Activated naive CD8-positive, alpha-beta T cell treated with anti-CD3 and anti-CD28 coated beads, Interleukin-2, amount 10 ng/mL, durations not matched to agents 7 days and 5 days (primary cell): ENCODE results near the gene CCDC9B. TPM values are rescaled to one million over a fixed set of nuclear protein-coding genes. Genes with fewer than 3 reads are reported as not detected.

Source experiments
- ATAC-seq: fragments of 150-1000 bp; cut with Tn5 transposase; one replicate; pipeline ENCODE4 v1.10.0; 2021; ENCODE audit warnings: low read depth, moderate library complexity
- POLR2A ChIA-PET: fragments of 350-600 bp; sonication (Branson Sonifier 250); formaldehyde crosslinking; loops from one replicate; lab custom pipeline; 2021; ENCODE audit warnings: antibody characterized with exemption; lab: Charles Lee
- DNase-seq: peaks from one replicate; pipeline ENCODE4 v3.0.0; 2021
- H3K27ac Mint-ChIP-seq: one replicate; pipeline ENCODE4 v1.8.0; 2022; ENCODE audit warnings: mild to moderate bottlenecking, mixed read lengths
- H3K27me3 Mint-ChIP-seq: one replicate; pipeline ENCODE4 v1.8.0; 2022; ENCODE audit warnings: mild to moderate bottlenecking, moderate library complexity, mixed read lengths
- H3K36me3 Mint-ChIP-seq: one replicate; pipeline ENCODE4 v1.8.0; 2021; ENCODE audit warnings: mild to moderate bottlenecking, mixed read lengths
- H3K4me1 Mint-ChIP-seq: one replicate; pipeline ENCODE4 v1.8.0; 2021; ENCODE audit warnings: mixed read lengths
- H3K4me3 Mint-ChIP-seq: one replicate; pipeline ENCODE4 v1.8.0; 2022; ENCODE audit warnings: mild to moderate bottlenecking, moderate library complexity, mixed read lengths
- H3K9me3 Mint-ChIP-seq: one replicate; pipeline ENCODE4 v1.8.0; 2021; ENCODE audit warnings: mixed read lengths
- total RNA-seq, 2 experiments: library from RNA; stranded (reverse); gene quantifications; one replicate each; pipeline ENCODE4 v1.2.3, GENCODE V29; 2021

Gene CCDC9B
- total RNA-seq, 2 experiments from 2014 or later = 2.3 to 2.6 TPM

DNA sequence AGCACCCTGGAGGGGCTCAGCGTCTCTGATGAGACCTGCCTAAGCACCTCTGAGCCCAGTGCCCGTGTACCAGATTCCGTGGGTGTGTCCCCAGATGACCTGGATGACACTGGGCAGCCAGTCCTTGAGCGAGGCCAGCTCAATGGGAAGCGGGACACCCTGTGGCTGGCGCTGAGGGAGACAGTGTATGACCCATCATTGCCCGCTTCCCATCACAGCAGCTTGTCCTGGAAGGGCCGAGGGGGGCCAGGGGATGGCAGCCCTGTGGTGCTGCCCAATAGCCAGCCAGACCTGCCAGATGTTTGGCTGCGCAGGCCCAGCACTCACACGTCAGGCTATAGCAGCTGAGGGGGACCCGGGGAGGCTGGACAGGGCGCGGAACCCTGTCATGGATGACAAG lies 29.2 kb upstream of the CCDC9B start:
- POLR2A ChIA-PET = interaction anchor here (2.3 to 4.0 kb wide), 2 partner anchors 36 to 52 kb away, joined by 11 to 22 read pairs; partner anchors contain the start of gene IVD
- Mint-ChIP-seq H3K27me3 (peaks cover 15% of the 10 kb centered on the region), H3K4me1 (peaks cover 14% of the 10 kb centered on the region), H3K4me3 (no peak overlapping the region), H3K36me3 (no peaks in the 10 kb centered on the region), H3K9me3 (no peaks in the 10 kb centered on the region), H3K27ac (no peak overlapping the region)
- ATAC-seq = no peak
- DNase-seq = no peak

DNA sequence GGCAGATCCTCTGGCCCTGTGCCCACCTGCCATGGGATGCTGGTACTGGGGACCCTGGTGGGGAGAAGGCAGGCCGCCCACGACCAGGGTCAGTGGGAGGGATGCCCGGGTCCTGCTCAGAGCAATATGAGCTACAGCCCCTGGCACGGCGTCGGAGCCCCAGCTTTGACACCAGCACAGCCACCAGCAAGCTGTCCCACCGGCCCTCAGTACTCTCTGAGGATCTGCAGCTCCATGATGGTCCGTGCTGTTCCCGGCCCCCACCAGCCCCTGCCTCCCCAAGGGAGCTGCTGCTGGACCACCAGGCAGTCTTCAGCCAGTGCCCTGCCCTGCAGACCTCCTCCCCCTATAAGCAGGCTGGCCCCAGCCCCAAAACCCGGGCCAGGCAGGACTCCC lies 28.7 kb upstream of the CCDC9B start:
- Mint-ChIP-seq H3K36me3 (no peaks in the 10 kb centered on the region), H3K4me3 (no peak overlapping the region), H3K27me3 (peaks cover 15% of the 10 kb centered on the region), H3K9me3 (no peaks in the 10 kb centered on the region), H3K4me1 (peaks cover 14% of the 10 kb centered on the region), H3K27ac (no peak overlapping the region)
- ATAC-seq = no peak
- POLR2A ChIA-PET = interaction anchor here (1.1 to 4.0 kb wide), 3 partner anchors 36 to 52 kb away, joined by 3 to 22 read pairs (median 11); partner anchors contain the start of gene IVD
- DNase-seq = no peak

- H3K4me1 Mint-ChIP-seq = peaks cover 14% of the 10 kb centered on the region
- peak overlapping the region; percentile 2 for H3K4me3 Mint-ChIP-seq
- H3K36me3 Mint-ChIP-seq = no peaks in the 10 kb centered on the region
- POLR2A ChIA-PET = interaction anchor here (1.1 to 4.0 kb wide), 5 partner anchors 30 to 70 kb away, joined by 3 to 22 read pairs (median 8); partner anchors contain the start of gene IVD
- no peaks in the 10 kb centered on the region for H3K9me3 Mint-ChIP-seq
- no peak overlapping the region for H3K27ac Mint-ChIP-seq
- ATAC-seq (no peak), DNase-seq (no peak)
- H3K27me3 Mint-ChIP-seq = peaks cover 15% of the 10 kb centered on the region
Observed at GRCh38 chr15:40368719-40369473, 28.2 kb upstream of the CCDC9B start.

DNA sequence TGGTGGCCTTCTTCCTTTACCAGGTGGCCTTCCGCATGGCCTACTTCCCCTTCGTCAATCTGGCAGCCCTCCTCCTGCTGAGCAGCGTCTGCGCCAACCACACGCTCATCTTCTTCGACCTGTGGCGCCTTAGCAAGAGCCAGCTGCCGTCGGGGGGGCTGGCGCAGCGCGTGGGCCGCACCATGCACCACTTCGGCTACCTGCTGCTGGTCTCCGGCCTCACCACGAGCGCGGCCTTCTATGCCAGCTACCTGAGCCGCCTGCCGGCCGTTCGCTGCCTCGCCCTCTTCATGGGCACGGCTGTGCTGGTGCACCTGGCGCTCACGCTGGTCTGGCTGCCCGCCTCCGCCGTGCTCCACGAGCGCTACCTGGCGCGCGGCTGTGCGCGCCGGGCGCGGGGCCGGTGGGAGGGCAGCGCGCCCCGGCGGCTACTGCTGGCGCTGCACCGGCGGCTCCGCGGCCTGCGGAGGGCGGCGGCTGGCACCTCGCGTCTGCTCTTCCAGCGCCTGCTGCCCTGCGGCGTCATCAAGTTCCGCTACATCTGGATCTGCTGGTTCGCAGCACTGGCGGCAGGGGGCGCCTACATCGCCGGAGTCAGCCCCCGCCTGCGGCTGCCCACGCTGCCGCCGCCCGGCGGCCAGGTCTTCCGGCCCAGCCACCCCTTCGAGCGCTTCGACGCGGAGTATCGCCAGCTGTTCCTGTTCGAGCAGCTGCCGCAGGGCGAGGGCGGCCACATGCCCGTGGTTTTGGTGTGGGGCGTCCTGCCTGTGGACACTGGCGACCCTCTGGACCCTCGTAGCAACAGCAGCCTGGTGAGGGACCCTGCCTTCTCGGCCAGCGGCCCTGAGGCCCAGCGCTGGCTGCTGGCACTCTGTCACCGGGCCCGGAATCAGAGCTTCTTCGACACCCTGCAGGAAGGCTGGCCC lies 27.2 kb upstream of the CCDC9B start:
- Mint-ChIP-seq H3K9me3 (no peaks in the 10 kb centered on the region), H3K4me3 (peak overlapping the region; percentile 80), H3K27ac (peak overlapping the region; percentile 78), H3K36me3 (no peaks in the 10 kb centered on the region), H3K4me1 (peaks cover 14% of the 10 kb centered on the region), H3K27me3 (peaks cover 15% of the 10 kb centered on the region)
- ATAC-seq (peak; percentile 94), DNase-seq (peak; percentile 91)
- POLR2A ChIA-PET = interaction anchor here (1.0 to 4.0 kb wide), 7 partner anchors 31 to 73 kb away, joined by 3 to 22 read pairs (median 5); partner anchors contain the start of genes BAHD1 and IVD

- POLR2A ChIA-PET = interaction anchor here (1.0 to 4.0 kb wide), 5 partner anchors 11 to 73 kb away, joined by 3 to 22 read pairs (median 6); partner anchors contain the start of gene BAHD1
- no peak for DNase-seq
Observed at GRCh38 chr15:40367371-40367685, 26.6 kb upstream of the CCDC9B start.

GRCh38 chr15:40366457-40367370 lies 26.0 kb upstream of the CCDC9B start:
- Mint-ChIP-seq H3K27me3 (peaks cover 12% of the 10 kb centered on the region), H3K4me1 (peaks cover 14% of the 10 kb centered on the region), H3K4me3 (peak overlapping the region; percentile 80), H3K36me3 (no peaks in the 10 kb centered on the region), H3K9me3 (no peaks in the 10 kb centered on the region), H3K27ac (peak overlapping the region; percentile 78)
- DNase-seq (no peak), ATAC-seq (no peak)
- POLR2A ChIA-PET = interaction anchor here (1.0 to 4.0 kb wide), 6 partner anchors 10 to 74 kb away, joined by 3 to 22 read pairs (median 6); partner anchors contain the start of genes BAHD1 and IVD

More at GRCh38 chr15:40367371-40367685, 26.6 kb upstream of the CCDC9B start:
- peak overlapping the region; percentile 78 for H3K27ac Mint-ChIP-seq
- H3K4me3 Mint-ChIP-seq = peak overlapping the region; percentile 80
- H3K27me3 Mint-ChIP-seq = peaks cover 15% of the 10 kb centered on the region
- peaks cover 14% of the 10 kb centered on the region for H3K4me1 Mint-ChIP-seq
- no peaks in the 10 kb centered on the region for H3K9me3 Mint-ChIP-seq
- no peaks in the 10 kb centered on the region for H3K36me3 Mint-ChIP-seq
- no peak for ATAC-seq

DNA sequence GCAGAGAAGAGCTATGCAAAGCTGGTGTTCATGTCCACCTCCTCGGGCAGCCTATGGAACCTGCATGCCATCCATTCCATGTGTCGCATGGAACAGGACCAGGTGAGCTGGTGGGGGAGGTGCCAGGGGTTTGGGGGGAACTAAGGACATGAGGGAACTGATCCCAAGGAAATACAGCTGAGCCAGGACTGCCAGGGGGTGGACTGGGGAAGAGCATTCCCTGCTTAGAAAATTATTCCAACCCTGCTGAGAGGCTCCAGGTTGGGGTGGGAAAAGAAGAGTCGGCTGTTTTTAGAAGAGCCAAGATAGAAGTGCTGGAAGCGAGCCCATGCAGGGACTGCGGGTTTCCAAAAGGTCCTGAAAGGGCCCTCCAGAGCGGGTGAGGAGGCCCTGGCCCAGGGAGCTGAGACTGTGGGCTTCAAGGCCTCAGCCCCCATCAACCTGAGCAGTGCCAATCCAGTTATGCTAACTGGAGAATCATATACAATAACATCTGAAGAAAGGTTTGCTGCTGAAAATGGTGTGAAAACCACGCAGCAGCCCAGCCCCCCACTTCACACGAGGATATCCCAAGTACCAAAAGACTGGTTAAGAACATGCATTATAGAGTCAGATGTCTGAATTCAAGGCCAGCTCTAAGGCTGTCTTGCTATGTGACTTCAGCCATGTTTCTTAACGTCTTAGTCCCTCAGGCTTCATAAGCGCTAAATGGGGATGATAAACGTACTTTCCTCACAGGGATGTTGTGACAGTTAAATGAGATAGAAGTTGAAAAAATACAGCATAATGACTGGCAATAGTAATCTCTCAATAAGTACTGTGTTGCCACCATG lies 25.1 kb upstream of the CCDC9B start:
- H3K27ac Mint-ChIP-seq = peak overlapping the region; percentile 40
- H3K4me3 Mint-ChIP-seq = no peak overlapping the region
- peaks cover 14% of the 10 kb centered on the region for H3K4me1 Mint-ChIP-seq
- H3K9me3 Mint-ChIP-seq = no peaks in the 10 kb centered on the region
- peaks cover 3% of the 10 kb centered on the region for H3K27me3 Mint-ChIP-seq
- ATAC-seq = no peak
- DNase-seq = no peak
- no peaks in the 10 kb centered on the region for H3K36me3 Mint-ChIP-seq
- POLR2A ChIA-PET = interaction anchor here (1.5 to 4.0 kb wide), 3 partner anchors 9 to 56 kb away, joined by 3 to 22 read pairs (median 6); partner anchors contain the start of gene IVD

- no peak for ATAC-seq
- POLR2A ChIA-PET = interaction anchor here (1.6 kb wide), 1 partner anchor 40 kb away, joined by 3 read pairs; the partner anchor contains the start of gene IVD
- no peaks in the 10 kb centered on the region for H3K9me3 Mint-ChIP-seq
- H3K27ac Mint-ChIP-seq = no peak overlapping the region
- H3K4me3 Mint-ChIP-seq = no peak overlapping the region
- no peak for DNase-seq
- no peaks in the 10 kb centered on the region for H3K36me3 Mint-ChIP-seq
- H3K4me1 Mint-ChIP-seq = peaks cover 12% of the 10 kb centered on the region
- H3K27me3 Mint-ChIP-seq = no peaks in the 10 kb centered on the region
Observed at GRCh38 chr15:40365016-40365415, 24.3 kb upstream of the CCDC9B start.

DNA sequence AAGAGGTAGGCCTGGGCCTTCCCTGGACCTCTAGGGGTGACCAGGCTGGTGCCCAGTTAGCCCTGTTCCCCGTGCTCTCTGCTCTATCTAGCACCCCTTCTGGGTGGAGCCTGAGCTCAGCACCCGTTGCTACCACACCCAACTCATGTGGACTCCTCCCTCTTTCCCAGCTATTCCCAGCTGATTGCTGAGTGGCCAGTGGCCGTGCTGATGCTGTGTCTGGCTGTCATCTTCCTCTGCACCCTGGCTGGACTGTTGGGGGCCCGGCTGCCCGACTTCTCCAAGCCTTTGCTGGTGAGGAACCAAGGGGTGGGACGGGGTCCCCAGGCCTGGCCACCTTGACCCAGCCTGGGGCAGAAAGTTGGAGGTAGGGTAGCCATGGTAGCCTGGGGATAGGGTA lies 23.5 kb upstream of the CCDC9B start:
- H3K4me1 Mint-ChIP-seq = peaks cover 12% of the 10 kb centered on the region
- no peaks in the 10 kb centered on the region for H3K9me3 Mint-ChIP-seq
- no peak overlapping the region for H3K4me3 Mint-ChIP-seq
- H3K36me3 Mint-ChIP-seq = no peaks in the 10 kb centered on the region
- H3K27me3 Mint-ChIP-seq = no peaks in the 10 kb centered on the region
- POLR2A ChIA-PET = no interaction called here
- ATAC-seq (no peak), DNase-seq (no peak)
- no peak overlapping the region for H3K27ac Mint-ChIP-seq

DNA sequence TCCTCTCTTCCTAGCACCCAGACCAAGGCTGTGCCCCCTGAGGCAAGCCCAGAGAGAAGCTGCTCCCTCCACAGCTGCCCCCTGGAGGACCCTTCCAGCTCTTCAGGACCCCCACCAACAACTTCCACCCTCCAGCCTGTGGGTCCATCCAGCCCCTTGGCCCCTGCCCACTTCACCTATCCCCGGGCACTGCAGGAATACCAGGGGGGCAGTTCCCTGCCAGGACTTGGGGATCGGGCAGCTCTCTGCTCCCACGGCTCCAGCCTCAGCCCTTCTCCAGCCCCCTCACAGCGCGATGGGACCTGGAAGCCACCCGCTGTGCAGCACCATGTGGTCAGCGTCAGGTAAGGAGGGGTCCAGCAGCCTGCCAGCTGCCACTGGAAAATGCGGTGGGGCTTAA lies 22.9 kb upstream of the CCDC9B start:
- Mint-ChIP-seq H3K4me1 (peaks cover 19% of the 10 kb centered on the region), H3K9me3 (no peaks in the 10 kb centered on the region), H3K27ac (no peak overlapping the region), H3K36me3 (no peaks in the 10 kb centered on the region), H3K4me3 (no peak overlapping the region), H3K27me3 (no peaks in the 10 kb centered on the region)
- no peak for ATAC-seq
- DNase-seq = no peak
- POLR2A ChIA-PET = interaction anchor here (0.8 kb wide), 1 partner anchor 42 kb away, joined by 3 read pairs; the partner anchor contains the start of gene IVD

- no peak overlapping the region for H3K27ac Mint-ChIP-seq
- no peaks in the 10 kb centered on the region for H3K36me3 Mint-ChIP-seq
- H3K9me3 Mint-ChIP-seq = no peaks in the 10 kb centered on the region
- H3K4me3 Mint-ChIP-seq = no peak overlapping the region
- ATAC-seq = no peak
- H3K4me1 Mint-ChIP-seq = peaks cover 18% of the 10 kb centered on the region
- no peak for DNase-seq
- POLR2A ChIA-PET = no interaction called here
- H3K27me3 Mint-ChIP-seq = peaks cover 2% of the 10 kb centered on the region
Observed at GRCh38 chr15:40361640-40362039, 20.9 kb upstream of the CCDC9B start.
